ENCODE data around the gene DPT. TPM values are rescaled to one million over a fixed set of nuclear protein-coding genes. Genes with fewer than 3 reads are reported as not detected.

DPT gene
- total and polyA plus RNA-seq, 2 of the 4 experiments (the other 2 are of a cell fraction): not detected

- H3K4me1 ChIP-seq (ENCODE audit: control insufficient read depth, insufficient read depth, low read length): no peaks in the 10 kb centered on the region
- H4K8ac ChIP-seq (ENCODE audit: low read depth in 2 of 2, low read length in 2 of 2): no peak overlapping the region
- H3K4ac ChIP-seq (ENCODE audit: low read depth, low read length): no peak overlapping the region
- H4K5ac ChIP-seq (ENCODE audit: low read depth, low read length): no peak overlapping the region
- no peak overlapping the region for H2BK20ac ChIP-seq (ENCODE audit: low read depth, low read length)
- H3K9ac ChIP-seq (ENCODE audit: low read depth, low read length): no peak overlapping the region
- no peaks in the 10 kb centered on the region for H3K27me3 ChIP-seq (ENCODE audit: control insufficient read depth, insufficient read depth, low read length)
- H3K36me3 ChIP-seq (ENCODE audit: control insufficient read depth, insufficient read depth, low read length): no peaks in the 10 kb centered on the region
- no peak overlapping the region for H3K18ac ChIP-seq (ENCODE audit: low read depth, low read length)
- H2BK5ac ChIP-seq (ENCODE audit: low read depth, low read length, poor library complexity, severe bottlenecking): no peak overlapping the region
- H3K4me2 ChIP-seq (ENCODE audit: low read depth, low read length): no peak overlapping the region
- in situ Hi-C loops (cut with MboI; ENCODE audit: low sequenced_read_pairs) (no loop called here), dilution Hi-C loops (cut with HindIII; ENCODE audit: low sequenced_read_pairs, unreplicated experiment) (no loop called here), intact Hi-C loops (cut with micrococcal nuclease) (no loop called here)
- no TSS peak for BruUV-seq (replicated peaks)
- ChIA-PET CTCF (no interaction called here), POLR2A (ENCODE audit: unreplicated experiment) (no interaction called here)
- H3K79me1 ChIP-seq (ENCODE audit: low read depth in 1 of 2, low read length in 2 of 2): no peaks in the 10 kb centered on the region
- WGBS, 2 experiments (ENCODE audit: extremely low coverage in 2 of 2, insufficient read length in 1 of 2): no CpG with 5 or more reads among the region's 1 CpG
- H2AK9ac ChIP-seq (replicated peaks; ENCODE audit: low read depth, low read length, poor library complexity): no peak overlapping the region
- no peak overlapping the region for H3K56ac ChIP-seq (ENCODE audit: extremely low read depth, insufficient read depth, low read length)
- H2AFZ ChIP-seq (replicated peaks; ENCODE audit: low read length, poor library complexity): no peak overlapping the region
- TF ChIP-seq NFE2L2 (IDR thresholded peaks at IDR 0.05; ENCODE audit: low read depth, low read length): no peak
- TF ChIP-seq RAD21 (IDR thresholded peaks at IDR 0.05; ENCODE audit: low read length): no peak
- TF ChIP-seq USF2 (IDR thresholded peaks at IDR 0.05; ENCODE audit: low read depth, low read length): no peak
- no peak for TF ChIP-seq CTCF (conservative IDR thresholded peaks at IDR 0.05; ENCODE audit: low read depth, low read length)
- no peak for TF ChIP-seq MXI1 (IDR thresholded peaks at IDR 0.05; ENCODE audit: borderline replicate concordance, low read depth, low read length)
- TF ChIP-seq SMC3 (IDR thresholded peaks at IDR 0.05; ENCODE audit: low read depth, low read length): no peak
- no peak for TF ChIP-seq FOS (IDR thresholded peaks at IDR 0.05; ENCODE audit: low read depth, low read length)
- TF ChIP-seq CHD1 (IDR thresholded peaks at IDR 0.05; ENCODE audit: low read depth, low read length): no peak
- H2BK15ac ChIP-seq (ENCODE audit: low read depth, low read length): no peak overlapping the region
- no peaks in the 10 kb centered on the region for H3K9me1 ChIP-seq (ENCODE audit: insufficient read depth, low read length)
- no peaks in the 10 kb centered on the region for H3K9me3 ChIP-seq (ENCODE audit: control insufficient read depth, insufficient read depth, low read length)
- no peak overlapping the region for H3K4me3 ChIP-seq (ENCODE audit: insufficient read depth, low read depth, low read length)
- H3K27ac ChIP-seq (ENCODE audit: insufficient read depth, low read length): no peak overlapping the region
- no peak overlapping the region for H2AK5ac ChIP-seq (ENCODE audit: low read depth, low read length)
- no peak overlapping the region for H2BK120ac ChIP-seq (ENCODE audit: low read depth, low read length)
- DNase-seq (no peak), ATAC-seq (ENCODE audit: low read depth) (no peak)
- H3K23ac ChIP-seq (ENCODE audit: low read depth, low read length): no peak overlapping the region
- H4K91ac ChIP-seq (ENCODE audit: insufficient read depth, low read depth, low read length): no peak overlapping the region
- H4K20me1 ChIP-seq (ENCODE audit: insufficient read depth, low read length): no peaks in the 10 kb centered on the region
- H3K14ac ChIP-seq (replicated peaks; ENCODE audit: low read depth, low read length): no peak overlapping the region
Measured at GRCh38 chr1:168723000-168723399, 6.0 kb downstream of the DPT start.
